ENCODE results near the gene TMEM218. TPM values are rescaled to one million over a fixed set of nuclear protein-coding genes. Genes with fewer than 3 reads are reported as not detected.
A peak's percentile ranks its signal among the peaks of the same experiment; 100 is the strongest.
"Not testable (repeated sequence)": the region's sequence is repeated elsewhere in the genome, so short reads cannot be mapped to it uniquely, and the experiment has no call there.

Gene TMEM218
- total RNA-seq, 2 experiments from 2014 or later = 11.3 TPM

GRCh38 chr11:125062931-125063428, 48.4 kb downstream of the TMEM218 start, which contains the start of gene SLC37A2:
Gene SLC37A2 (plus strand): TSS chr11:125063305. CDS start chr11:125063368, 63 bp downstream.
- CTCF ChIA-PET = interaction anchor here (0.7 kb wide), 2 partner anchors 187 to 193 kb away, joined by 3 read pairs; no protein-coding TSS in a partner anchor
- no peak within 1 kb of the TSS for H3K27ac Mint-ChIP-seq
- peak within 1 kb of the TSS; percentile 68 for H3K4me3 Mint-ChIP-seq
- intact Hi-C loops (cut with DNase I, micrococcal nuclease) = no loop called here
- H3K36me3 Mint-ChIP-seq (ENCODE audit: low read depth) = no peaks in the 10 kb centered on the region
- H3K9me3 Mint-ChIP-seq (ENCODE audit: low read depth) = no peaks in the 10 kb centered on the region
- DNase-seq (peak; percentile 72), ATAC-seq (peak; percentile 92)
- peaks cover 13% of the 10 kb centered on the region for H3K4me1 Mint-ChIP-seq
- peaks cover 34% of the 10 kb centered on the region for H3K27me3 Mint-ChIP-seq
- POLR2A ChIA-PET = no interaction called here

GRCh38 chr11:125062218-125062930, 49.1 kb downstream of the TMEM218 start:
- CTCF ChIA-PET = interaction anchor here (0.7 kb wide), 1 partner anchor 186 kb away, joined by 3 read pairs; no protein-coding TSS in a partner anchor
- Mint-ChIP-seq H3K36me3 (ENCODE audit: low read depth) (no peaks in the 10 kb centered on the region), H3K9me3 (ENCODE audit: low read depth) (no peaks in the 10 kb centered on the region), H3K4me3 (peak overlapping the region; percentile 68), H3K27ac (no peak overlapping the region), H3K4me1 (peaks cover 13% of the 10 kb centered on the region), H3K27me3 (peaks cover 32% of the 10 kb centered on the region)
- no peak for DNase-seq
- intact Hi-C loops (cut with DNase I, micrococcal nuclease) = no loop called here
- peak; percentile 20 for ATAC-seq
- POLR2A ChIA-PET = no interaction called here

GRCh38 chr11:125061281-125061680, 50.1 kb downstream of the TMEM218 start:
- no peaks in the 10 kb centered on the region for H3K36me3 Mint-ChIP-seq (ENCODE audit: low read depth)
- intact Hi-C loops (cut with DNase I, micrococcal nuclease) = no loop called here
- no peaks in the 10 kb centered on the region for H3K9me3 Mint-ChIP-seq (ENCODE audit: low read depth)
- H3K27me3 Mint-ChIP-seq = peaks cover 29% of the 10 kb centered on the region
- peaks cover 13% of the 10 kb centered on the region for H3K4me1 Mint-ChIP-seq
- ChIA-PET POLR2A (interaction anchor here (0.6 kb wide), 1 partner anchor 12 kb away, joined by 3 read pairs; no protein-coding TSS in a partner anchor), CTCF (no interaction called here)
- DNase-seq (no peak), ATAC-seq (no peak)
- H3K4me3 Mint-ChIP-seq = no peak overlapping the region
- H3K27ac Mint-ChIP-seq = no peak overlapping the region

DNA sequence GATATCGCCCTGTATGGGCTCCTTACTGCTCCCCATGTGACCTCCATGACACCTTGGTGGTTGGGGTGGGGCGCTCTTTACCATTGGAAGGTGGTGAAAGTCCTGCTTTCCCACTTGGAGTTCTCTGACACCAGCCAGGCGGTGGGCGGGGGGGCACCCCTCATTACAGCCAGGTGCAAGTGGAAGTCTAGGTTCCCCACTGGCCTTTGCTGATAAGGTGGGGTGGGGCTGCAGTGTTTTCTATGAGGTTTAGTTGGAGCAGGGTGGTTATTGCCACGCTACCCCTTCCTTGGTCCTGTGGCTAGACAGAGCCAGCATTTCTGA, 53.8 kb downstream of the TMEM218 start:
- ATAC-seq (no peak), DNase-seq (no peak)
- Mint-ChIP-seq H3K36me3 (ENCODE audit: low read depth) (peaks cover 3% of the 10 kb centered on the region), H3K4me1 (peaks cover 2% of the 10 kb centered on the region), H3K4me3 (no peak overlapping the region), H3K27ac (no peak overlapping the region), H3K27me3 (peaks cover 10% of the 10 kb centered on the region), H3K9me3 (ENCODE audit: low read depth) (no peaks in the 10 kb centered on the region)
- intact Hi-C loops (cut with DNase I, micrococcal nuclease) = no loop called here
- ChIA-PET CTCF (interaction anchor here (0.6 kb wide), 1 partner anchor 67 kb away, joined by 3 read pairs; no protein-coding TSS in a partner anchor), POLR2A (no interaction called here)

DNA sequence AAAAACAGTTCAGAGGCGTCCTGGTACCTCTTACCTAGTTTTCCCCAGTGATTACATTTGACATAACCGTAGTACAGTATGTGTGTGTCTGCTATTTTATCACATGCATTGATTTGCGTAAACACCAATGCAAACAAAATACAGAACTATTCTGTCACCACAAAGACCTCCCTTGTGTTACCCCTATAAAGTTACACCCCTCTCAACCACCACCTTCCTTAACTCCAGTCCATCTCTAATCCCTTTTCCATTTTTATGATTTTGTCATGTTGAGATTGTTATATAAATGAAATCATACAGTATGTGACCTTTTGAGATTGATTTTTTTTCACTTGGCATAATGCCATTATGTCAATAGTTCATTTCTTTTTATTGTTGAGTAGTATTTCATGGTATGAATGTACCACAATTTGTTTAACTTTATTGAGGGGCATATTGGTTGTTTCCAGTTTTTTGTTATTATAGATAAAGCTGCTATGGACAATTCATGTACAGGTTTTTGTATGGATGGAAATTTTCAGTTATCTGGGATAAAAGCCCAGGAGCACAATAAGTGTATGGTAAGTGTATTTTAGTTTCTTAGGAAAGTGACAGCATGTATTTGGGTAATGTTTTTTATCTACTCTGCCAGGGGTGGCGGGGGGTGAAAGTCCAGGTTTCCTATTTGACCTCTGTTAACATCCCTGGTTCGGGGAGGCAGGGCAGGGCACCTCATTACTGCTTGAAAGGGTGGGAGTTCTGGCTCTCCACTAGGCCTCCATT, 54.3 kb downstream of the TMEM218 start:
- CTCF ChIA-PET = interaction anchor here (0.6 kb wide), 1 partner anchor 68 kb away, joined by 3 read pairs; no protein-coding TSS in a partner anchor

DNA sequence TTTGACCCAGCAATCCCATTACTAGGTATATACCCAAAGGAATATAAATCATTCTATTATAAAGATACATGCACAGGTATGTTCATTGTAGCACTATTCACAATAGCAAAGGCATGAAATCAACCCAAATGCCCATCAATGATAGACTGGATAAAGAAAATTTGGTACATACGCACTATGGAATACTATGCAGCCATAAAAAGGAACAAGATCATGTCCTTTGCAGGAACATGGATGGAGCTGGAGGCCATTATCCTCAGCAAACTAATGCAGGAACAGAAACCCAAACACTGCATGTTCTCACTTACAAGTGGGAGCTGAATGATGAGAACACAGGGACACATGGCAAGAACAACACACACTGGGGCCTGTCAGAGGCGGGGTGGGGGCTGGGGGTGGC, 55.3 kb downstream of the TMEM218 start:
- not testable (repeated sequence) for H3K27ac Mint-ChIP-seq

More for the DNA sequence above, 54.3 kb downstream of the TMEM218 start:
- H3K4me1 Mint-ChIP-seq = no peaks in the 10 kb centered on the region
- H3K27me3 Mint-ChIP-seq = peaks cover 5% of the 10 kb centered on the region
- H3K36me3 Mint-ChIP-seq (ENCODE audit: low read depth) = peaks cover 3% of the 10 kb centered on the region
- intact Hi-C loops (cut with DNase I, micrococcal nuclease) = no loop called here
- H3K27ac Mint-ChIP-seq = no peak overlapping the region
- POLR2A ChIA-PET = no interaction called here
- no peak overlapping the region for H3K4me3 Mint-ChIP-seq
- ATAC-seq (no peak), DNase-seq (no peak)
- no peaks in the 10 kb centered on the region for H3K9me3 Mint-ChIP-seq (ENCODE audit: low read depth)

GRCh38 chr11:125055107-125055715, 56.2 kb downstream of the TMEM218 start:
- POLR2A ChIA-PET = no interaction called here
- intact Hi-C loops (cut with DNase I, micrococcal nuclease) = no loop called here
- no peaks in the 10 kb centered on the region for H3K4me1 Mint-ChIP-seq

More for the DNA sequence above, 55.3 kb downstream of the TMEM218 start:
- H3K4me1 Mint-ChIP-seq; H3K4me3 Mint-ChIP-seq; POLR2A ChIA-PET; intact Hi-C loops (cut with DNase I, micrococcal nuclease); H3K36me3 Mint-ChIP-seq (ENCODE audit: low read depth); H3K27me3 Mint-ChIP-seq; DNase-seq; ATAC-seq; H3K9me3 Mint-ChIP-seq (ENCODE audit: low read depth): not testable (repeated sequence)
- CTCF ChIA-PET = interaction anchor here (0.6 kb wide), 1 partner anchor 274 kb away, joined by 3 read pairs; no protein-coding TSS in a partner anchor

DNA sequence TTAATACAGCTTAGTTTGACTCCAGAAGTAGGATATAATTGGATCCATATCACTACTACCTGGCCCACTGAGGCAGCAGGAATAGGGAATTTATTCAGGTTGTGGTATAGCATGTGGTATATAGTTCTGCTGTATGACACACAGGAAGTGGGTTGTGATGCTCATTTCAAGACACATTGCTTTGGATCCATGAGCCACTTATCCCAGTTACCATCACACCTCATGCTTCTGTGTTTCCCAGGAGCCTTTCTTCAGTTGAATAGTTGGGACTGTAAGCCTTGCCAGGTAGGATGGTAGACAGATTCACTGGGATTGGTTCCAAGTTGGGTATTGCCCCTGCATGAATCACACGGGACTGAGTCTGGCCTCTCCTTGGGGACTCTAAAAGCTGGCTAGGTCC, 58.3 kb downstream of the TMEM218 start:
- Mint-ChIP-seq H3K27ac (no peak overlapping the region), H3K4me1 (no peaks in the 10 kb centered on the region), H3K27me3 (no peaks in the 10 kb centered on the region), H3K4me3 (no peak overlapping the region), H3K9me3 (ENCODE audit: low read depth) (no peaks in the 10 kb centered on the region), H3K36me3 (ENCODE audit: low read depth) (peaks cover 3% of the 10 kb centered on the region)
- POLR2A ChIA-PET = no interaction called here
- ATAC-seq = peak; percentile 53
- CTCF ChIA-PET = interaction anchor here (1.1 kb wide), 1 partner anchor 12 kb away, joined by 3 read pairs; no protein-coding TSS in a partner anchor
- intact Hi-C loops (cut with DNase I, micrococcal nuclease) = no loop called here
- DNase-seq = no peak

More at GRCh38 chr11:125055107-125055715, 56.2 kb downstream of the TMEM218 start:
- DNase-seq (no peak), ATAC-seq (no peak)
- Mint-ChIP-seq H3K36me3 (ENCODE audit: low read depth) (peaks cover 3% of the 10 kb centered on the region), H3K9me3 (ENCODE audit: low read depth) (no peaks in the 10 kb centered on the region), H3K27ac (no peak overlapping the region), H3K27me3 (peaks cover 1% of the 10 kb centered on the region), H3K4me3 (no peak overlapping the region)
- CTCF ChIA-PET = no interaction called here

DNA sequence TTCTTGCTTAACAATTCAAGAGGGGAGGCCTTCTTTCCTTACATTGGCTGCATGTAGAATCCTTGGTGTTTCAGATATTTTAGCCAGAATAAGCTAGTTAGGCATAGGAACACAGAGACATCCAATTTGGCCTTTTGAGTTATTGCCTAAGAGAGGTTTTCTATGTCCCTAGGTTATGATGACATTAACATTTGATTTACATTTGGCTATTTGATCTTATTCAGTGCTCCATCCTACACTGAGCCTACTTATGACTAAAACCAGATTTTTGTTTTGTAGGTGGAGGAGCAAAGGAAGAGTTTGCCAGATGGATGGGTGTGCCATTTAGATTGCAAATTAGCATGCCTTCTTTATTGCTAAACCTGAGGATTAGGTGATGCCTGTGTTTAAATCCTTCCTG, 59.4 kb downstream of the TMEM218 start:
- no peaks in the 10 kb centered on the region for H3K27me3 Mint-ChIP-seq

DNA sequence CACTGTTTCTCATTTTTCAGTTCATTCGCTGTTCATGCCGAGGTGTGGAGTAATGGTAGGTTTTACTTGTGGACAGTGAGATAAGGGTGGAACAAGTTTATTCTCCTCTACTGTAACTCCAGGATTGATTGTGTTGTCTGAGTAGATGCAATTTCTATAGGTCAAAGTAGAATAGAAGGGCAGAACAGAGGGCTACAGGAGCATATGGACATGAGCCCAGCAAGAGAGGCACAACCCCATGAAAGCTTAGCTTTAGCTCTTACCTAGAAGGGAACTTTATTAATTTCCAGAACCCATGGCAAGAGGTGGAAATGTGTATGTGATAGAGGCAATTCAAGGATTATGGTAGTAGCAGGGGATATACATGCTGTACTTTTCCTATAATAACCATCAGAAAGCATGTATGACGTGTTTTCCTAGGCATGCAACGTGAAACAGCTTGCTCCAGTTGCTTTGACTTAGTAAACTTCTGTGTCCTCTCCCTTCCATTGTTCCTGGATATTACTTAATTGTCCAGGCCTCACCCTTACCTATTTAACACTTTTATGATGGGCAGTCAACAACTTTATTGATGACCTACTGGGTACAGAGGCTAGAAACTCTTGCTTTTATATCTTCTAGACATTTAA, 62.1 kb downstream of the TMEM218 start:
- intact Hi-C loops (cut with DNase I, micrococcal nuclease) = no loop called here
- POLR2A ChIA-PET = interaction anchor here (0.6 kb wide), 1 partner anchor 12 kb away, joined by 3 read pairs; no protein-coding TSS in a partner anchor
- Mint-ChIP-seq H3K36me3 (ENCODE audit: low read depth) (peaks cover 3% of the 10 kb centered on the region), H3K4me3 (no peak overlapping the region), H3K4me1 (no peaks in the 10 kb centered on the region), H3K9me3 (ENCODE audit: low read depth) (no peaks in the 10 kb centered on the region), H3K27me3 (no peaks in the 10 kb centered on the region), H3K27ac (no peak overlapping the region)
- CTCF ChIA-PET = no interaction called here
- ATAC-seq (no peak), DNase-seq (no peak)

More for the DNA sequence above, 59.4 kb downstream of the TMEM218 start:
- Mint-ChIP-seq H3K9me3 (ENCODE audit: low read depth) (no peaks in the 10 kb centered on the region), H3K27ac (no peak overlapping the region), H3K4me3 (no peak overlapping the region), H3K4me1 (no peaks in the 10 kb centered on the region), H3K36me3 (ENCODE audit: low read depth) (peaks cover 3% of the 10 kb centered on the region)
- ChIA-PET CTCF (no interaction called here), POLR2A (no interaction called here)
- intact Hi-C loops (cut with DNase I, micrococcal nuclease) = no loop called here
- ATAC-seq = no peak
- DNase-seq = no peak

Data from activated CD4-positive, alpha-beta T cell treated with anti-CD3 and anti-CD28 coated beads for 36 hours (primary cell).